HEK293T (cell line): ENCODE data around the gene PGAP1.

Experiments
- CTCF ChIA-PET: fragments of 350-600 bp; formaldehyde crosslinking; extraction: SDS; loops from one replicate; lab custom pipeline; 2021; ENCODE audit warnings: antibody characterized with exemption, inconsistent platforms; lab: Yijun Ruan, JAX
- POLR2A ChIA-PET: fragments of 350-600 bp; formaldehyde crosslinking; extraction: SDS; loops from one replicate; lab custom pipeline; 2020; ENCODE audit warnings: antibody characterized with exemption, inconsistent platforms; lab: Yijun Ruan, JAX
- DNase-seq: peaks from one replicate; pipeline ENCODE4 v3.0.0; 2012; ENCODE audit warnings: mixed read lengths; ENCODE audit errors: extremely low spot score
- ARNT ChIP-seq: fragments of 450-650 bp; IDR thresholded peaks from 2 replicates; pipeline ENCODE4 v1.6.1; 2017; ENCODE audit warnings: mild to moderate bottlenecking
- BHLHE40 ChIP-seq: fragments of 450-650 bp; IDR thresholded peaks from 2 replicates; pipeline ENCODE4 v1.6.1; 2016; ENCODE audit warnings: mild to moderate bottlenecking, moderate library complexity, borderline replicate concordance
- CTBP1 ChIP-seq: fragments of 450-650 bp; IDR thresholded peaks from 2 replicates; pipeline ENCODE4 v1.6.1; 2016; ENCODE audit warnings: borderline replicate concordance
- ELF4 ChIP-seq: fragments of 450-650 bp; IDR thresholded peaks from 2 replicates; pipeline ENCODE4 v1.6.1; 2017; ENCODE audit warnings: antibody characterized with exemption
- FOXA1 ChIP-seq: fragments of 450-650 bp; IDR thresholded peaks from 2 replicates; pipeline ENCODE4 v1.6.1; 2016; ENCODE audit warnings: mild to moderate bottlenecking
- FOXK2 ChIP-seq: fragments of 450-650 bp; IDR thresholded peaks from 2 replicates; pipeline ENCODE4 v1.6.1; 2016; ENCODE audit warnings: mild to moderate bottlenecking
- FOXM1 ChIP-seq: fragments of 450-650 bp; IDR thresholded peaks from 2 replicates; pipeline ENCODE4 v1.6.1; 2017; ENCODE audit warnings: mild to moderate bottlenecking, borderline replicate concordance
- HDGF ChIP-seq: fragments of 450-650 bp; IDR thresholded peaks from 2 replicates; pipeline ENCODE4 v1.6.1; 2017; ENCODE audit warnings: antibody characterized with exemption, borderline replicate concordance
- L3MBTL2 ChIP-seq: fragments of 450-650 bp; conservative IDR thresholded peaks from 2 replicates; pipeline ENCODE4 v1.6.1; 2016; ENCODE audit warnings: mild to moderate bottlenecking
- LEF1 ChIP-seq: fragments of 450-650 bp; IDR thresholded peaks from 2 replicates; pipeline ENCODE4 v1.6.1; 2017; ENCODE audit warnings: mild to moderate bottlenecking, borderline replicate concordance
- NFRKB ChIP-seq: fragments of 450-650 bp; IDR thresholded peaks from 2 replicates; pipeline ENCODE4 v1.6.1; 2016; ENCODE audit warnings: mild to moderate bottlenecking, moderate library complexity
- PKNOX1 ChIP-seq: fragments of 450-650 bp; IDR thresholded peaks from 2 replicates; pipeline ENCODE4 v1.6.1; 2016
- SP1 ChIP-seq: fragments of 450-650 bp; IDR thresholded peaks from 2 replicates; pipeline ENCODE4 v1.6.1; 2017
- SUZ12 ChIP-seq: fragments of 450-650 bp; IDR thresholded peaks from 2 replicates; pipeline ENCODE4 v1.6.1; 2016; ENCODE audit warnings: mild to moderate bottlenecking
- TARDBP ChIP-seq: fragments of 450-650 bp; IDR thresholded peaks from 2 replicates; pipeline ENCODE4 v1.6.1; 2016
- ZNF384 ChIP-seq: fragments of 450-650 bp; IDR thresholded peaks from 2 replicates; pipeline ENCODE4 v1.6.1; 2016

PGAP1 gene

GRCh38 chr2:196959734-196960338 is 33.3 kb upstream of the PGAP1 start:
- POLR2A ChIA-PET, result no interaction called here
- DNase-seq, result no peak
- TF ChIP-seq ARNT (no peak), TARDBP (no peak), FOXM1 (no peak), FOXK2 (no peak), LEF1 (no peak)
- CTCF ChIA-PET, result no interaction called here

GRCh38 chr2:196959281-196959680 is 32.8 kb upstream of the PGAP1 start:
- TF ChIP-seq HDGF (no peak), ARNT (no peak), FOXA1 (no peak), NFRKB (no peak), ELF4 (no peak), LEF1 (no peak), FOXK2 (no peak), SP1 (no peak), TARDBP (no peak), ZNF384 (no peak), FOXM1 (no peak), PKNOX1 (no peak), SUZ12 (no peak), BHLHE40 (no peak), L3MBTL2 (no peak), CTBP1 (no peak)
- CTCF ChIA-PET, result no interaction called here
- no peak for DNase-seq
- POLR2A ChIA-PET, result no interaction called here

DNA sequence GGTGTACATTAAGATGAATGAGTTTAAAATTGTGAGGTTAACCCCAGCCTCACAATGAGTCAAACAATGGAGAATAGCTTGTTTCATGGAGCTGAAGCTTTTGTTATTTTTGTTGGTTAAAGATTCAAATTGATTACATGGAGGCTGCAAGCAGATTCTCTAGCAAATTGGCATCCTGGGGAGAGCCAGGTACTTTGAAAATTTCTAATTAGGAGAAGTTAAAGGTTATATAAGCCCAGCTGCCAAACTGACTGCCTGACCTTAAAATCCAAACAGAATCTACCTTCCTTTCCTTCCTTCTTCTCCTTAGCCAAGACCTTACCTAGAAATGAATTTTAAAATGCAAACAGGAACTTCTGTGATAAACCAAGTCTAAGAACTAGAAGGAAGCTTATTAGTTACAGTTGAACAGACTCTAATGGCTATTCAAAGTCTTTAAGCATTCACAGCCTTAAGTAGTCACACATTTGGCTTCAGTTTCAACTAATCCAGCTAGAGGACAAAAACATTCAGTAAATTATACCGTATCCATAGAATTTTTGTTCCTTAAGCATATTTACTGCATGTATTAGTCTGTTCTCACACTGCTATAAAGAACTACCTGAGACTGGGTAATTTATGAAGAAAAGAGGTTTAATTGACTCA is 31.5 kb upstream of the PGAP1 start:
- no peak for DNase-seq
- TF ChIP-seq BHLHE40, result no peak
- TF ChIP-seq FOXM1, result no peak
- TF ChIP-seq CTBP1, result no peak
- TF ChIP-seq PKNOX1, result no peak
- no peak for TF ChIP-seq ZNF384
- ChIA-PET POLR2A (no interaction called here), CTCF (no interaction called here)

DNA sequence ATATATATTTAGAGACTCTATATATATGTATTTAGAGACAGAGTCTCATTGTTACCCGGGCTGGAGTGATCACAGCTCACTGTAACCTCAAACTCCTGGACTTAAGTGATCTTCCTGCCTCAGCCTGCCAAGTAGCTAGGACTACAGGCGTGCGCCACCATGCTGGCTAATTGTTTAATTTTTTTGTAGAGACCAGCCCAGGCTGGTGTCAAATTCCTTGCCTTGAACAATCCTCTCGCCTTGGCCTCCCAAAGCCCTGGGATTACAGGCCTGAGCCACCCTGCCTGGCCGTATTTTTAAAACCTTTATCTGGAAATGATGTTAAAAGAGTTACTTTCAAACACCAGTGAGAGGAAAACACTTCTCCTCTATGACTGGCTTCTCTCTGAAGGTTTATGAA is 30.9 kb upstream of the PGAP1 start:
- no peak for TF ChIP-seq ZNF384
- POLR2A ChIA-PET, result interaction anchor here (0.7 kb wide), 1 partner anchor 30 kb away, joined by 3 read pairs; no protein-coding TSS in a partner anchor
- no peak for DNase-seq
- CTCF ChIA-PET, result no interaction called here

- DNase-seq, result no peak
- CTCF ChIA-PET, result no interaction called here
- TF ChIP-seq FOXA1, result no peak
- TF ChIP-seq ARNT, result no peak
- no peak for TF ChIP-seq NFRKB
- no peak for TF ChIP-seq FOXK2
- no peak for TF ChIP-seq SP1
- no peak for TF ChIP-seq ELF4
- TF ChIP-seq TARDBP, result no peak
- no peak for TF ChIP-seq PKNOX1
- no peak for TF ChIP-seq CTBP1
- no peak for TF ChIP-seq HDGF
- no peak for TF ChIP-seq FOXM1
- TF ChIP-seq ZNF384, result no peak
- no peak for TF ChIP-seq BHLHE40
- no peak for TF ChIP-seq L3MBTL2
- no peak for TF ChIP-seq SUZ12
- no peak for TF ChIP-seq LEF1
- POLR2A ChIA-PET, result interaction anchor here (0.9 kb wide), 1 partner anchor 30 kb away, joined by 3 read pairs; the partner anchor contains the start of gene PGAP1
Measured at GRCh38 chr2:196956069-196956468, 29.6 kb upstream of the PGAP1 start.

GRCh38 chr2:196955036-196955435 is 28.5 kb upstream of the PGAP1 start:
- ChIA-PET POLR2A (interaction anchor here (0.9 kb wide), 1 partner anchor 29 kb away, joined by 3 read pairs; the partner anchor contains the start of gene PGAP1), CTCF (no interaction called here)
- no peak for DNase-seq
- TF ChIP-seq NFRKB (no peak), L3MBTL2 (no peak), FOXA1 (no peak), HDGF (no peak), FOXM1 (no peak), SUZ12 (no peak), TARDBP (no peak), CTBP1 (no peak), ARNT (no peak), LEF1 (no peak), ZNF384 (no peak), PKNOX1 (no peak), BHLHE40 (no peak), ELF4 (no peak), SP1 (no peak)
